ENCODE measurements around the gene KIF3B.
"Not testable (repeated sequence)": the region's sequence is repeated elsewhere in the genome, so short reads cannot be mapped to it uniquely, and the experiment has no call there.

The KIF3B gene

DNA sequence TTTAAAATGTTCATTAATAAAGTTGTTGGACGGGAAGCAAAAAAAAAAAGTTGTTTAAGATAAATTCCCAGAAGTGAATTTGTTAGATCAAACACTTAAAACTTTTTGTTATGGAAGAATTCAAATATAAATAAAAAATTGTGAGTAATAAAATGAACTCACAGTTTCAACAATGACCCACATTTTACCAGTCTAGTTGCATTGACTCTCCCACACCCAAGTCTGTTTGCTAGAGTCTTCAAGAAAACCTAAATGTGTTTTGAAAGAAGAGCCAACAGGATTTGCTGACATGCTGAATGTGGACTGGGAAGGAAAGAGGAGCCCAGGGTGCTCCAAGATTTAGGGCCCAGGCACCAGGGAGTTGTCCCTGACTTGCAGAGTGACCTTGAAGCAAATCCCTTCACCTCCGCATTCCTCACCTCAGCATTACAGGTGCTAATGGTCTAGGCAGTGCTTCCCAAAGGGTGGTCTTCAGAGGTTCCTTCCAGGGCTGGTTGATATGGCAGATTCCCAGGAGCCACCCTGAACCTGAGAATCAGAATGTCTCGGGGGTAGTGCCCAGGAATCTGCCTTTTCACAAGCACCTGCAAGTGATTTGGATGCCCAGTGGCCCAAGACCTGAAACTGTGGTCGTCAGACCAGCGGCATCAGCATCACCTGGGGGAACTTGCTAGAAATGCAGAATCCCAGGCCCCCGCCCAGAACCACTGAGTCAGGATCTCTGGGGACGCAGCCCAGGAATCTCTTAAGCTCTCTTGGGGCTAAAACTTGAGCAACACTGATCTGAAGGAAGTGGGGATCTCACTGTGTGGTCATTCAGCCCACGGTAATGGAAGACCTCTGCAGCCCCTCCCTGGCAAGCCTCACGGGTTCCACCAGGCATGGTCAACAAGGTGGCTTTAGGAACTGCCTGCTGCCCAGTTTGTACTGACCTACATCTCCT lies 38.7 kb upstream of the KIF3B start:
- no peak for DNase-seq (ENCODE audit: low read depth, low spot score)
- no peak for TF ChIP-seq SUZ12 (IDR thresholded peaks at IDR 0.05; ENCODE audit: extremely low read depth, insufficient read depth, insufficient read length)
- H3K36me3 ChIP-seq (ENCODE audit: insufficient read depth, insufficient read length, low read length): peaks cover 36% of the 10 kb centered on the region
- no peak overlapping the region for H3K4me3 ChIP-seq (ENCODE audit: insufficient read length, low read depth)
- H3K9ac ChIP-seq (ENCODE audit: insufficient read length, low read depth): no peak overlapping the region
- peaks cover 3% of the 10 kb centered on the region for H3K4me1 ChIP-seq (ENCODE audit: insufficient read depth, insufficient read length)
- no peaks in the 10 kb centered on the region for H3K9me3 ChIP-seq (ENCODE audit: insufficient read depth, low read length)
- H3K27me3 ChIP-seq (ENCODE audit: insufficient read depth, insufficient read length): no peaks in the 10 kb centered on the region

DNA sequence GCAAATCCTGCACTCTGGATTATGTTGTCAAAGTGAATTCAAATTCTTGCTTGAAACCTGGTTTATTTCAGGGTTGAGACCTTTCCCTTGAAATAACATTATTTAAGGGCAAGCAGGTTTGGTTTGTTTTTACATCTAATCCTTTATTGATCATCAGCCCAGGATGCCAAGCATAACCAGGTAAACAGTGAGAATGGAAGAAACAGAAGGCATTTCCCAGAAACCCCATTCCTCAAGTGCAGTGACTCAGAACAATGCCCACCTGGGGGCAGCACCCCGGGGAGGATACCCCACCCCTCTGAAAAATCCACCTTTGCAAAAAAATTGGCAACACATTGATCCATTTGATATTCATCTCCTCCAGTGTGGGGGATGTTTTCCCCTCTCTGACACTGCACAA lies 37.2 kb upstream of the KIF3B start:
- H3K9me3 ChIP-seq (ENCODE audit: insufficient read depth, low read length): no peaks in the 10 kb centered on the region
- TF ChIP-seq SUZ12 (IDR thresholded peaks at IDR 0.05; ENCODE audit: extremely low read depth, insufficient read depth, insufficient read length) (no peak), YY1 (IDR thresholded peaks at IDR 0.05; ENCODE audit: insufficient read depth, insufficient read length) (no peak), ZNF274 (IDR thresholded peaks at IDR 0.05; ENCODE audit: low read depth, low read length) (no peak)
- H3K27me3 ChIP-seq (ENCODE audit: insufficient read depth, insufficient read length): no peaks in the 10 kb centered on the region
- no peak overlapping the region for H3K9ac ChIP-seq (ENCODE audit: insufficient read length, low read depth)
- peaks cover 23% of the 10 kb centered on the region for H3K36me3 ChIP-seq (ENCODE audit: insufficient read depth, insufficient read length, low read length)
- H3K4me3 ChIP-seq (ENCODE audit: insufficient read length, low read depth): no peak overlapping the region
- H3K4me1 ChIP-seq (ENCODE audit: insufficient read depth, insufficient read length): peaks cover 6% of the 10 kb centered on the region
- DNase-seq (ENCODE audit: low read depth, low spot score): no peak

DNA sequence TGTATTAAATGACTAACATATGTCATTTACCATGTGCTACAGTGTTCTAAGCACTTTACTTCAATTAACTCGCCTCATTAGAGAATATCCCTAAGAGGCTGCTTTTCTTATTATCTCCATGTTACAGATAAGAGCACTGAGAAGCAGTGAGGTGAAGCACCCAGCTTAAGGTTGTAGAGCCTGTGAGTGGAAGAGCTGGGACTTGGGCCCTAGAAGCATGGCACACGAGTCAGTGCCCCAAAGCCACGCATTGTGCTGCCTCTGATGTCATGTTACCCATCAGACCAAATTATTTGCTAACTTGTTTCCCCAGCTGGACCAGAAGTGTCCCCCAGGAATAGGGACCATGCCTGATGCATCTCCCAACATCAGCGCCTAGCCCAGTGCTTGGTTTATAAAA lies 35.6 kb upstream of the KIF3B start:
- no peak for DNase-seq (ENCODE audit: low read depth, low spot score)
- no peaks in the 10 kb centered on the region for H3K27me3 ChIP-seq (ENCODE audit: insufficient read depth, insufficient read length)
- no peak overlapping the region for H3K4me3 ChIP-seq (ENCODE audit: insufficient read length, low read depth)
- no peaks in the 10 kb centered on the region for H3K9me3 ChIP-seq (ENCODE audit: insufficient read depth, low read length)
- H3K36me3 ChIP-seq (ENCODE audit: insufficient read depth, insufficient read length, low read length): peaks cover 8% of the 10 kb centered on the region
- no peak for TF ChIP-seq YY1 (IDR thresholded peaks at IDR 0.05; ENCODE audit: insufficient read depth, insufficient read length)
- TF ChIP-seq SUZ12 (IDR thresholded peaks at IDR 0.05; ENCODE audit: extremely low read depth, insufficient read depth, insufficient read length): no peak
- TF ChIP-seq ZNF274 (IDR thresholded peaks at IDR 0.05; ENCODE audit: low read depth, low read length): no peak
- H3K9ac ChIP-seq (ENCODE audit: insufficient read length, low read depth): no peak overlapping the region
- H3K4me1 ChIP-seq (ENCODE audit: insufficient read depth, insufficient read length): peaks cover 6% of the 10 kb centered on the region

DNA sequence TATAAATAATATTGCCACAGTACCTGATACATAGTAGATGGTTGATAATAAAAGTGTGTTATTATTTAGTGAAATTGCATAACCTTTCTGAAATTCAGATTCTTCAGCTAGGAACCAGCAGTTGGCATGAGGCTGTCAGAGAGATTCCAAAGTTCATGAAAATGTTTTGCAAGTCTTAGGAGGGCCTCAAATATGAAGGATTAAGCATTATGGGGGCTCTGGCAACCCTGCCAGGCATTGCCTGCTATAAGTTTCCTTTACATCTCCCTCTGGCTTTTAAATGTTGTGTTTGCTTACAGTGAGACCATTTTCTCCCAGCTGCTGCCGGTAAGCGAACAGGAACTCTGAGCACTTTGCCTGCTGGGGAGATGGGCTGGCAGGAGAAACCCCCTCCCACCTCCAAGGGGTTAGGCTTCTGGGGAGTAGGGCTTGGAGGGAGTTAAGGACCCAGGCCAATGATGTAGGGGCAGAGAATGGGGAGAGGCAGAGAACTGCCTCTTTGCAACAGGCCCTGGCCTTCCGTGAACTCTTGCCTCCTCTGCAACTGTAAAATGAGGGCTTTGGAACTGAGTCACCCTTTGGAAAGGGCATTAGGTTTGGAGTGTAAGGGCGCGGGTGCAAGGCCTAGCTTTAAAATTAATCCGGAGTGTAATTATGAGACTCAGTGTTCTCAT lies 33.2 kb upstream of the KIF3B start:
- DNase-seq (ENCODE audit: low read depth, low spot score): no peak
- TF ChIP-seq SUZ12 (IDR thresholded peaks at IDR 0.05; ENCODE audit: extremely low read depth, insufficient read depth, insufficient read length) (no peak), ZNF274 (IDR thresholded peaks at IDR 0.05; ENCODE audit: low read depth, low read length) (no peak), YY1 (IDR thresholded peaks at IDR 0.05; ENCODE audit: insufficient read depth, insufficient read length) (no peak)
- Histone ChIP-seq H3K4me3 (ENCODE audit: insufficient read length, low read depth) (no peak overlapping the region), H3K9ac (ENCODE audit: insufficient read length, low read depth) (no peak overlapping the region), H3K27me3 (ENCODE audit: insufficient read depth, insufficient read length) (no peaks in the 10 kb centered on the region), H3K4me1 (ENCODE audit: insufficient read depth, insufficient read length) (peaks cover 4% of the 10 kb centered on the region), H3K9me3 (ENCODE audit: insufficient read depth, low read length) (no peaks in the 10 kb centered on the region), H3K36me3 (ENCODE audit: insufficient read depth, insufficient read length, low read length) (no peaks in the 10 kb centered on the region)

DNA sequence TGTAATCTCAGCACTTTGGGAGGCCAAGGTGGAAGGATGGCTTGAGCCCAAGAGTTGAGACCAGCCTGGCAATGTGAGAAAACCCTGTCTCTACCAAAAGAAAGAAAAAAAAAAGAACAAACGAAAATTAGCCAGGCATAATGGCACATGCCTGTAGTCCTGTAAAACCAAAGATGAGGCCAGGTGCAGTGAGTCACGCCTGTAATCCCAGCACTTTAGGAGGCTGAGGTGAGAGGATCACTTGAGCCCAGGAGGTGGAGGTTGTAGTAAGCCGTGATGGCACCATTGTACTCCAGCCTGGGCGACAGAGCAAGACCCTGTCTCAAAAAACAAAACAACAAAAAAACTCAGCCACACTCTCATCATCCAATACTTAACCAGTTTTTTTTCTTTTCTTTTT lies 32.5 kb upstream of the KIF3B start:
- TF ChIP-seq ZNF274 (IDR thresholded peaks at IDR 0.05; ENCODE audit: low read depth, low read length): no peak
- TF ChIP-seq YY1 (IDR thresholded peaks at IDR 0.05; ENCODE audit: insufficient read depth, insufficient read length): no peak
- no peak for TF ChIP-seq SUZ12 (IDR thresholded peaks at IDR 0.05; ENCODE audit: extremely low read depth, insufficient read depth, insufficient read length)
- Histone ChIP-seq H3K9me3 (ENCODE audit: insufficient read depth, low read length) (no peaks in the 10 kb centered on the region), H3K36me3 (ENCODE audit: insufficient read depth, insufficient read length, low read length) (no peaks in the 10 kb centered on the region), H3K9ac (ENCODE audit: insufficient read length, low read depth) (no peak overlapping the region), H3K27me3 (ENCODE audit: insufficient read depth, insufficient read length) (no peaks in the 10 kb centered on the region), H3K4me1 (ENCODE audit: insufficient read depth, insufficient read length) (peaks cover 4% of the 10 kb centered on the region), H3K4me3 (ENCODE audit: insufficient read length, low read depth) (no peak overlapping the region)
- no peak for DNase-seq (ENCODE audit: low read depth, low spot score)

DNA sequence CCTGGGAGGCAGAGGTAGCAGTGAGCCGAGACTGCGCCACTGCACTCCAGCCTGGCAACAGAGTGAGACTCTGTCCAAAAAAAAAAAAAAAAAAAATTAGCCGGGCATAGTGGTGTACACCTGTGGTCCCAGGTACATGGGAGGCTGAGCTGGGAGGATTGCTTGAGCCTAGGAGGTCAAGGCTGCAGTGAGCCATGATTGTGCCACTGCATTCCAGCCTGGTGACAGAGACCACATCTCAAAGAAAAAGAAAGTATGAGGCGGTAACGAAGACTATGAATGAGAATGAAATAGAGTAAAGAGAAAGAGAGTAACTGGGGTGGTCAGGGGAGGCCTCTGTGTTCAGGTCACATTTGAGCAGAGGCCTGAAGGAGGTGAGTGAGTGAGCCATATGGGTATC lies 31.2 kb upstream of the KIF3B start:
- H3K27me3 ChIP-seq (ENCODE audit: insufficient read depth, insufficient read length); H3K4me3 ChIP-seq (ENCODE audit: insufficient read length, low read depth); H3K36me3 ChIP-seq (ENCODE audit: insufficient read depth, insufficient read length, low read length); H3K4me1 ChIP-seq (ENCODE audit: insufficient read depth, insufficient read length); H3K9me3 ChIP-seq (ENCODE audit: insufficient read depth, low read length); H3K9ac ChIP-seq (ENCODE audit: insufficient read length, low read depth); DNase-seq (ENCODE audit: low read depth, low spot score): not testable (repeated sequence)

DNA sequence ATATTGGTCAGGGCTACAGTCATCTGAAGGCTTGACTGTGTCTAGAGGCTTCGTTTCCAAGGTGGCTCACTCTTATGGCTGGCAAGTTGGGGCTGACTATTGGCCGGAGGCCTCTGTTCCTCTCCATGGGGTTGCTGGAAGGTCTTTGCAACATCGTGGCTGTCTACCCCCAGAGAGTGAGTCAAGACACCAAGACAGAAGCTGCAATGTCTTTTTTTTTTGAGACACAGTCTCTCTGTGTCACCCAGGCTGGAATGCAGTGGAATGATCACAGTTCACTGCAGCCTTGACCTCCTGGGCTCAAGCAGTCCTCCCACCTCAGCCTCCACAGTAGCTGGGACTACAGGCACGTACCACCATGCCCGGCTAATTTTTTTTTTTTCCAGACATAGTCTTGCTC lies 29.4 kb upstream of the KIF3B start:
- Histone ChIP-seq H3K4me1 (ENCODE audit: insufficient read depth, insufficient read length) (peaks cover 4% of the 10 kb centered on the region), H3K4me3 (ENCODE audit: insufficient read length, low read depth) (no peak overlapping the region)
- DNase-seq (ENCODE audit: low read depth, low spot score): no peak

More for the DNA sequence above, 29.4 kb upstream of the KIF3B start:
- Histone ChIP-seq H3K27me3 (ENCODE audit: insufficient read depth, insufficient read length) (no peaks in the 10 kb centered on the region), H3K9ac (ENCODE audit: insufficient read length, low read depth) (no peak overlapping the region), H3K9me3 (ENCODE audit: insufficient read depth, low read length) (no peaks in the 10 kb centered on the region), H3K36me3 (ENCODE audit: insufficient read depth, insufficient read length, low read length) (no peaks in the 10 kb centered on the region)
- no peak for TF ChIP-seq SUZ12 (IDR thresholded peaks at IDR 0.05; ENCODE audit: extremely low read depth, insufficient read depth, insufficient read length)
- TF ChIP-seq YY1 (IDR thresholded peaks at IDR 0.05; ENCODE audit: insufficient read depth, insufficient read length): no peak
- no peak for TF ChIP-seq ZNF274 (IDR thresholded peaks at IDR 0.05; ENCODE audit: low read depth, low read length)

Measured in NT2/D1 (cell line).